CD4-positive, alpha-beta T cell (primary cell): Measurements from ENCODE around the gene CBFA2T3. TPM values are rescaled to one million over a fixed set of nuclear protein-coding genes. Genes with fewer than 3 reads are reported as not detected.

Experiments used
- ATAC-seq: fragments of 200-7000 bp; cut with Tn5 transposase; one replicate; pipeline ENCODE4 v1.10.0; 2022; ENCODE audit warnings: mild to moderate bottlenecking; ENCODE audit not compliant: poor library complexity
- CTCF ChIA-PET: fragments of 350-600 bp; sonication (Branson Sonifier 250); formaldehyde crosslinking; loops from one replicate; lab custom pipeline; 2021; ENCODE audit warnings: antibody characterized with exemption, inconsistent platforms; lab: Charles Lee
- POLR2A ChIA-PET: fragments of 350-600 bp; sonication (Branson Sonifier 250); formaldehyde crosslinking; loops from one replicate; lab custom pipeline; 2021; ENCODE audit warnings: antibody characterized with exemption, inconsistent platforms; lab: Charles Lee
- DNase-seq, 14 experiments: peaks; one replicate each; pipeline ENCODE4 v3.0.0-alpha.2; 2013 to 2020; ENCODE audit warnings: mixed read lengths in 2 of 14
- H3K27ac ChIP-seq, 2 donors: one replicate each; pipeline versions ENCODE4 v1.5.1 to v1.7.0; 2013; ENCODE audit warnings: low read length in 2 of 2, low read depth in 1 of 2, mild to moderate bottlenecking in 1 of 2
- H3K27me3 ChIP-seq, 2 experiments: 1 replicate in 1 of 2; 2 replicates in 1 of 2; pipeline versions ENCODE4 v1.6.1 to v1.7.0; 2013; ENCODE audit warnings: low read length in 2 of 2, control low read depth in 1 of 2, mild to moderate bottlenecking in 1 of 2, moderate library complexity in 1 of 2; ENCODE audit not compliant: insufficient read depth in 2 of 2, control insufficient read depth in 1 of 2
- H3K36me3 ChIP-seq: one replicate; pipeline ENCODE4 v1.6.1; 2013; ENCODE audit warnings: low read length, control low read depth; ENCODE audit not compliant: insufficient read depth
- H3K4me1 ChIP-seq: one replicate; pipeline ENCODE4 v1.6.1; 2013; ENCODE audit warnings: low read length, control low read depth; ENCODE audit not compliant: insufficient read depth
- H3K4me3 ChIP-seq: one replicate; pipeline ENCODE4 v1.5.1; 2013; ENCODE audit warnings: mild to moderate bottlenecking, low read length, moderate library complexity
- H3K9me3 ChIP-seq, 2 experiments: 1 replicate in 1 of 2; 2 replicates in 1 of 2; pipeline versions ENCODE4 v1.6.1 to v1.7.0; 2013; ENCODE audit warnings: low read length in 2 of 2, mild to moderate bottlenecking in 2 of 2, control low read depth in 1 of 2, moderate library complexity in 1 of 2; ENCODE audit not compliant: control insufficient read depth in 1 of 2, insufficient read depth in 1 of 2
- H3K27ac Mint-ChIP-seq: one replicate; pipeline ENCODE4 v1.8.0; 2020; ENCODE audit warnings: mixed read lengths
- H3K27me3 Mint-ChIP-seq: one replicate; pipeline ENCODE4 v1.8.0; 2021; ENCODE audit warnings: mixed read lengths
- H3K36me3 Mint-ChIP-seq: one replicate; pipeline ENCODE4 v1.8.0; 2021; ENCODE audit warnings: low read depth, mixed read lengths
- H3K4me1 Mint-ChIP-seq: one replicate; pipeline ENCODE4 v1.8.0; 2021; ENCODE audit warnings: low read depth, mixed read lengths
- H3K4me3 Mint-ChIP-seq: one replicate; pipeline ENCODE4 v1.8.0; 2020; ENCODE audit warnings: mild to moderate bottlenecking, mixed read lengths
- H3K9me3 Mint-ChIP-seq: one replicate; pipeline ENCODE4 v1.8.0; 2020; ENCODE audit warnings: mixed read lengths
- CTCF ChIP-seq: fragments of 200-600 bp; IDR thresholded peaks from one replicate; pipeline ENCODE4 v1.8.0; 2022; ENCODE audit warnings: antibody characterized with exemption, mild to moderate bottlenecking
- intact Hi-C, 2 experiments: fragments of 100-400 bp; cut with DNase I in 1 of 2; cut with micrococcal nuclease in 1 of 2; formaldehyde crosslinking; loops; one replicate each; pipeline versions ENCODE4 v1.15.1 to v1.9.0; 2023 to 2025; cut with DNase I, micrococcal nuclease
- total RNA-seq, 174 experiments: library from RNA in 2 of 174; stranded (reverse) in 2 of 174; gene quantifications; one replicate each; pipeline ENCODE4 v1.2.3 and lab custom pipeline; 2021 to 2026

The CBFA2T3 gene
- total RNA-seq, 2 experiments from 2014 or later: 0.80 to 1.6 TPM

DNA sequence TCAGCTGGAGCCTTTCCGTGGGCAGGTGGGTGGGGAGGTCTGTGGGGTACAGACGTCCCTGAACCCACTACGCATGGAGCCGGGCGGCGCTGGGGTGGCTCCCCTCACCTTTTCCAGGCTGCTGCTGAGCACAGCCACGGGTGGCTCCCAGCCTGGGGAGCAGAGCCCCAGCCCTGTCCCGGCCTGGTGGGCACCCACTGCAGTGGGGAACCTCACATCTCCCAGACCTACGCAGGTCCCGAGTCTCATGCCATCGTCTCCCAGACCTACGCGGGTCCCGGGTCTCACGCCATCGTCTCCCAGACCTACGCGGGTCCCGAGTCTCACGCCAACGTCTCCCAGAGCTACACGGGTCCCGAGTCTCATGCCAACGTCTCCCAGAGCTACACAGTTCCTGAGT lies 148.3 kb downstream of the CBFA2T3 start:
- no peak for TF ChIP-seq CTCF
- Histone ChIP-seq H3K4me1 (no peaks in the 10 kb centered on the region), H3K9me3 (no peaks in the 10 kb centered on the region), H3K27me3 (no peaks in the 10 kb centered on the region), H3K27ac (no peak overlapping the region), H3K4me3 (no peak overlapping the region), H3K36me3 (peaks cover 12% of the 10 kb centered on the region)
- Mint-ChIP-seq H3K36me3 (no peaks in the 10 kb centered on the region), H3K27me3 (no peaks in the 10 kb centered on the region), H3K4me1 (no peaks in the 10 kb centered on the region), H3K9me3 (no peaks in the 10 kb centered on the region), H3K4me3 (no peak overlapping the region), H3K27ac (no peak overlapping the region)
- POLR2A ChIA-PET: no interaction called here
- DNase-seq: no peak
- CTCF ChIA-PET: no interaction called here
- ATAC-seq: no peak
- intact Hi-C loops: no loop called here

DNA sequence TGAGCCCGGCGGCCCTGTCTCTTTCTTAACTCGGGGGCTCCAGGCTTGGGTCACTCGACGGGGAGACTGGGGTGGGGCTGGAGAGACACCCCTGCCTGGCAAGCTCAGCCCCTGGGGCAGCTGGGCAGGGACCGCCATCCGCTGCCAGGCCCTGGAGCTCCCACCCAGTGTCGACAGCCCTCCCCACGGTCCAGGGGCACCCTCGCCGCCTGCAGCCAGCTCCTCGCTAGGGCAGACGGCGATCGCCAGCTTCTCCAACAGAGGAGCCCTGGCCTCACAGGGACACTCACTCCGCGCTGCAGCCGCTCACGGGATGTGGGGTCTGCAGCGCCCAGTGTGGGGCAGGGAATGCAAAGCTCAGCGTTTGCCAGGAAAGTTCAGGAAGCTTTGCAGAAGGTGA lies 149.3 kb downstream of the CBFA2T3 start:
- ATAC-seq (no peak), DNase-seq (no peak)
- Mint-ChIP-seq H3K9me3 (no peaks in the 10 kb centered on the region), H3K36me3 (peaks cover 5% of the 10 kb centered on the region), H3K27ac (no peak overlapping the region), H3K27me3 (no peaks in the 10 kb centered on the region), H3K4me3 (no peak overlapping the region), H3K4me1 (no peaks in the 10 kb centered on the region)
- no peak for TF ChIP-seq CTCF
- Histone ChIP-seq H3K36me3 (peaks cover 12% of the 10 kb centered on the region), H3K27ac (no peak overlapping the region), H3K9me3 (no peaks in the 10 kb centered on the region), H3K4me3 (no peak overlapping the region), H3K27me3 (no peaks in the 10 kb centered on the region), H3K4me1 (no peaks in the 10 kb centered on the region)
- ChIA-PET CTCF (no interaction called here), POLR2A (no interaction called here)
- intact Hi-C loops: no loop called here

GRCh38 chr16:88826070-88826840 lies 150.8 kb downstream of the CBFA2T3 start:
- no peaks in the 10 kb centered on the region for H3K9me3 Mint-ChIP-seq
- no peak for TF ChIP-seq CTCF
- ChIA-PET POLR2A (no interaction called here), CTCF (no interaction called here)
- H3K36me3 Mint-ChIP-seq: peaks cover 6% of the 10 kb centered on the region
- no peaks in the 10 kb centered on the region for H3K27me3 Mint-ChIP-seq
- no peaks in the 10 kb centered on the region for H3K4me1 ChIP-seq
- H3K27ac ChIP-seq: no peak overlapping the region
- no peaks in the 10 kb centered on the region for H3K4me1 Mint-ChIP-seq
- H3K9me3 ChIP-seq: no peaks in the 10 kb centered on the region
- no peak overlapping the region for H3K27ac Mint-ChIP-seq
- H3K4me3 ChIP-seq: no peak overlapping the region
- ATAC-seq: no peak
- peaks cover 23% of the 10 kb centered on the region for H3K36me3 ChIP-seq
- H3K4me3 Mint-ChIP-seq: no peak overlapping the region
- DNase-seq: no peak
- no peaks in the 10 kb centered on the region for H3K27me3 ChIP-seq
- intact Hi-C loops: no loop called here
